Iris pigment epithelial cell (primary cell): ENCODE measurements around the gene SOX10.
"Not testable (repeated sequence)": the region's sequence is repeated elsewhere in the genome, so short reads cannot be mapped to it uniquely, and the experiment has no call there.

Source experiments
- DNase-seq: peaks from one replicate; pipeline ENCODE4 v3.0.0-alpha.2; 2011; ENCODE audit warnings: low read depth

The SOX10 gene

DNA sequence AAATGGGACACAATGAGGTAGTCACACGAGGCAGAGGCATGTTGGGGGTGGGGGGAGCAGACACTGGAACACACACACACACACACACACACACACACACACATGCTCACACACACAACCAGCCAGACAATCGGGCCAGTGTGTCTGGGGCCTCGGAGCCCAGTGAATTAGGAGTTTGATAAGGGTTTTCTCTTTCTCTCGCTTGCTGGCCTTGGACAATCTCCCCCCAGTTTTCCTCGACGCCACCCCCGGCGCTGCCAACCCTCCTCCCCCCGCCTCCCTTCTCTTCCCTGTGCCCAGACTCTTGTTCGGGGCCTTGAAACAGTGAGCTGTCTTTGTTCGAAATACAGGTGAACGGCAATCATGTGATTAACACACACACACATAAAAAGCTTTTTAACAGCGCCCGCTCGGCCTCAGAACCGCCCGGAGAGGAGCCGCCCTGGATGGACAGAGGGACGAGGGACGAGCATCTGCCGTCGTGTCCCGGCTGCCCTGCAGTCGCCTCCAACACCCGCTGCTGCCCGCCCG, 1.5 kb upstream of the SOX10 start:
- DNase-seq: no peak

DNA sequence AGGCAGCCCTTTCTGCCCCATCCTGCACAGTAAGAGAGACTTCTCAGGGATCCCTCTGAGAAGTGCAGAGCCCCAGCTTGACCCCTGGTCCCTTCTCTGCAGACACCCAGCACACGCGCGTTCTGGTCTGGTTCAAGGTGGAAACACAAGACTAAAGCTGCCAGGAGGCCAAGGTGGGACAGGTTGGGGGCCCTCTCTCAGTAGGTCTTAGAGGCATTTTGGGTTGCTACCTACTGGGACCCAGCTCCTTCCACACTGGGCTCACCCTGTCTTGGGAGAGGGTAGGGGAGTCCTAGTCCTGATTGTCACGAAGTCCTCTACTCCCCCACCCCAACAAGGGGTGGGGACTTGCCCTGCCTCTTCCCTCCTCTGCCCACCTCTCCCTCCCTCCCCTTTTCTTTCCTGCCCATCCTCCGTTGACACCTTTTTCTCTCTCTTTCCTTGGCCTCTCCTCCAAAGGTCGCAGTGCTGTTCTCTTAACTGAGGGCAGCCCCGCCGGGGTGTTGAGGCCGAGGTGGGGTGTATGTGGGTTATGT, 763 bp upstream of the SOX10 start:
- DNase-seq: no peak

DNA sequence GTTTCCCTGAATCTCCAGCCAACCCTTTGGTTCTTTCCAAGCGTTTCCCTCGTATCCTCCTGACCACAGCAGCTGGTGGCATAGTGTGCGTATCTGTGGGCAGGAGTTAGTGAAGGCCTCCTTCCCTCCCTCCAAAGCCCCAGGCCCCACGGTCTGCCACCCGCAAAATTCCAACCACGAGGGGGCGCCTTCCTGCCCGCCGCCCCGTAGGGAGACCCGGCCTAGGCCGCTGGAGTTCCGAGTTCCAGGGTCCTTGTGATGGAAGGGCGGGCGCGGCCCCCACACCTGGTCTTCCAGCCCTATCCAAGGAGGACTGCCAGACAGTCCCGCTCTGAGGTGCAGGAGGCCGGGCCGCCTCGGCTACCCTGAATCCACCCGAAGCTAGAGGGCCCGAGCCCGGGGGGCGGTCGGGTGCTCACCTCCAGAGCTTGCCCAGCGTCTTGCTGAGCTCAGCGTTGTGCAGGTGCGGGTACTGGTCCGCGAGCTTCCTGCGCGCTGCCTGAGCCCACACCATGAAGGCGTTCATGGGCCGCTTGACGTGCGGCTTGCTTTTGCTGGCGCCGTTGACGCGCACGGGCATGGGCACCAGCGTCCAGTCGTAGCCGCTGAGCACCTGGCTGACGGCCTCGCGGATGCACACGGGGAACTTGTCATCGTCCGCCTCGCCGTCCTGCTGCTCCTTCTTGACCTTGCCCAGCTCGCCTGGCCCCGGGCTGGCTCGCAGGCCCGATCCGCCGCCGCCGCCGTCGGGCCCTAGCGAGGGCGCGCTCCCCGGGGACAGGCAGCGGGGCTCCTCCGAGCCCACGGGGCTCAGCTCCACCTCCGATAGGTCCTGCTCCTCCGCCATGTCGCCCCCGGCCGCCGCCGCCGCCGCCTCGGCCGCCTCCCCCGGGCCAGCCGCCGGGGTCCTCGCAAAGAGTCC, 1.2 kb downstream of the SOX10 start:
- no peak for DNase-seq

- DNase-seq: no peak
Measured at GRCh38 chr22:37982151-37982785, 2.1 kb downstream of the SOX10 start.

- DNase-seq: no peak
Measured at GRCh38 chr22:37981282-37982011, 2.9 kb downstream of the SOX10 start.

DNA sequence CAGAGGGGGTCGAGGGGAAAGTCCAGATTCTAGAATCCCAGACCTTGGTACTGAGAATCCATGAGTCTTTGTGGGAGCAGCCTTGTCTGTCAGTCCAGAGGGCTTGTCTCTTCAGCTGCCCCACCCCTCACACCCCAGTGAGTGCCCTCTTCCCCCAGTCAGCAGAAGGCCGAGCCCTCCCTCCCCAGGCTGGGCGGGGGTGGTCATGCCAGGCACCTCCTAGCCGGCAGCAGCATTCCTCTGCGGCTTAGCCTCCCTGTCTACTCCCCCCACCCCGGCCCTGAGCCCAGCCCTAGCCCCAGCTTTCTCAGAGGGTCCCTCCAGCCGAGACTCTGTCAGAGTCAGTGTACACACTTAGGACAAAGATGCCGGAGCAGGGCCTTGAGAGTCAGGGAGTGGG, 4.6 kb downstream of the SOX10 start:
- DNase-seq: no peak

DNA sequence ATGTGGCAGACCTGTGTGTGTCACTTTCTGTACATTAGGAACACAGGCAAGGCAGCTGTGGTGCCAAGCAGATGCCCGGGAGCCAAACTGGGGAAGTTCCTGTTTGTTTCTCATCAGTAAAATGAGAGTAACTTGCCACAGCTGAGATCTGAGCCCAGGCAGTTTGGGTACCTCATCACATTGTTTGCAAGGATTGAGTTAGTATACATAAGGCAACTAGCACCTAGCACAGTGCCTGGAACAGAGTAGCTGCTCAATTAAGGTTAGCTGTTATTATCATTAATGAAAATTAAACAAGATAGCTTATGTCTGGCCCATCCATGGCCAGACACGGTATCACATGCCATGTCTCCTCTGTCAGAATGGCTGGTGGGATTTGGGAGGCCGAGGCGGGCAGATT, 7.8 kb downstream of the SOX10 start:
- no peak for DNase-seq

- DNase-seq: not testable (repeated sequence)
Measured at GRCh38 chr22:37976022-37976421, 8.3 kb downstream of the SOX10 start.

GRCh38 chr22:37975153-37975552, 9.2 kb downstream of the SOX10 start:
- DNase-seq: no peak

DNA sequence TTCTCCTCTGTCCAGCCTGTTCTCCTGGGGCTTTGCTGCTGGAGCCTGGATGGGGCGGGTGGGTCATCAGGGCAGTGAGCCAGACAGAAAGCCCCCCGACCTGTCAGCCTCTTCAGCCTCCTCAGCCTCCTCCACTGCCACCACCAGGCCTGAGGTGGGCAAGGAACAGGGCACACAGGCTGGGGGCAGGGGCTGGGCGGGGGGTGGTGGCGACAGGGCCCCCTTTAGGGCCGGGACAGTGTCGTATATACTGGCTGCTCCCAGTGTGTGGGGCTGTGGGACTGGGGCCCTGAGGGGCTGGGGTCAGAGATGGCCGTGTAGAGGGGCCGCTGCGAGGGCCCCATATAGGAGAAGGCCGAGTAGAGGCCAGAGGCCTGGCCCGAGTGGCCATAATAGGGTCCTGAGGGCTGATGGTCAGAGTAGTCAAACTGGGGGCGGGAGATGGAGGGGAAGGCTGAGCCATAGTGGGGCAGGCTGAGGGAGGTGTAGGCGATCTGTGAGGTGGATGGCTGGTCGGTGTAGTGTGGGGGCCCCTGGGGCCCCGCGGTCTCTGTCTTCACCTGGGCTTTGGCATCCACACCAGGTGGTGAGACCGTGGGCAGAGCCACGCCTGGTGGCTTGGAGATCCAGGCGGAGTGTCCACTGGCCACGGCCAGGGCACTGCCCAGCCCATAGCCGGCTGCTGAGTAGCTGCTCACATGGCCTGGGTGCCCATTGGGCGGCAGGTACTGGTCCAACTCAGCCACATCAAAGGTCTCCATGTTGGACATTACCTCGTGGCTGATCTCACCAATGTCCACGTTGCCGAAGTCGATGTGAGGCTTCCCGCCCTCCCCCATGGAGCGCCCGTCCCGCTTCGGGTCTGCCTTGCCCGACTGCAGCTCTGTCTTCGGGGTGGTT, 10.8 kb downstream of the SOX10 start:
- no peak for DNase-seq

GRCh38 chr22:37972527-37972926, 11.8 kb downstream of the SOX10 start:
- no peak for DNase-seq

- DNase-seq: no peak
Measured at GRCh38 chr22:37971475-37972434, 12.6 kb downstream of the SOX10 start.

DNA sequence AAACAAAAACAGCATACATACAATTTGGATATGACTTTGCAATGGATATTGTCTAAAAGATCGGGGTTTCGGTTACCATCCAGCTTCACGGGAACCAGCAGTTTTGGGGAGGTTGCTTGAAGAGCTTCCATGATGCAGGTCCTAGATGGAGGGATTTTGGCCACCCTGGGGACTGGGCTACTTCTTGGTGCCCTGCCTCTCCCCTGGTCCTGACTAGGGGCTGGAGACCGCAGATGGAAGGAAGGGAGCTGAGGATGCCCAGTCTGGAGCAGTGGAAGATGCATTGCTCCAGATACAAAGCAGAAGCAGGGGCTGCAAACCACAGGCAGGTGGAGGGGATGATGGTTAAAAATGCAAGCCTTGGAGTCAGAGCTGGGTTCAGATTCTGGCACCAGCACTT, 13.5 kb downstream of the SOX10 start:
- no peak for DNase-seq

DNA sequence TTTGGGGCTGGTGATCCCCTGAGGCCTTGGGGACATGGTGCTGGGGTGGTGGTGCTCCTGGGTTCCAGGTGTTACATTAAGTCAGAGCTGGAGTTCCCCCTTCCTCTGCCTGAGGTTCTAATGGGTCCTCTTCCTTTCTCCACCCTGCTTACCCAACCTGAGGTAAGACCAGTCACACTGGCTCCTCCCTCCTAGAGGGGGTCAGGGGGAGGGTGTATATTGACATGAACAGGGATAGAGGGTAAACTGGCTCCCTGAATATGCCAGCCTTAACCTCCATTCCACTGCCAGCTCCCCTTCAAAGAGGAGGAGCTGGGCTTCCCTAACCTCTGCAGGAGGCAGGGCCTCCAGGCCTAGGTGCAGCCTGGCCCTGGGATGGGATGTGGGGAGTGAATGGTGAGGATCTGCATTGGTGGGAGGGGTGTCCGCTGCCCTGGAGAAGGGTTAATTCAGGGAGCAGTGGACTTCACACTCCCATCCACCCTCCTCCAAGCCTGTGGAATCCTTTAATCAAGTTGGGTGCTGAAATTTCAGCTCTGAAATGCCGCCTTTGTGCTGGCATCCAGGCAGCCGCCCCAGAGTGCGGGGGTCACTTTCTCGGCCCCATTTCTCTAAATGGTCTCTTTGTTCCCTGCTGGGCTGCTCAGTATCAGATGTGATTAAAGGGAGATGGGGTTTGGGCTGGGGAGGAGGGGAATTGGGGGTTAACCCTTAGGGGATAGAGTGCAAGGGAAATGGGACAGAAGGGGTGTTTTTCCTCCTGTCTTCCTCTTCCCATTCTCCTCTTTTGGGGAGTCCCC, 15.7 kb downstream of the SOX10 start:
- no peak for DNase-seq

- no peak for DNase-seq
Measured at GRCh38 chr22:37967637-37968451, 16.5 kb downstream of the SOX10 start.

DNA sequence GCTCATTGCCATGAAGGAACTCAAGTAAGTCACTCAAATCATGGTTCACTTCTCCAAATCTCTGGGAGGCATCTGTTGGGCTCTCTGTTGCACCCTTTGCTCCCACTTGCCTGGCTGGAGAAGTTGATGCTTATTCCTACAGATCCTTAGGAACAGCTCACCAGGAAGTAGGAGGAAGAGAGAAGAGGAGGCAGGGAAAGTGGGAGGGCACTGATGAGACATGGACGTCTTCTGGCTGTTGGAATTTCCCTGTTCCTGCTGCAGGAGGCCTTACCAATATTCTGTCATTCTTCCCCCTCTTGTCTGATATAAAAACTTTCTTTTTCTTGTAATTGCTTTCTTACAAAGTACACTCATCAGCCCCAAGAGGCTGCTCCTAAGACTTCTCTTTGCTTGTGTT, 17.2 kb downstream of the SOX10 start:
- no peak for DNase-seq

DNA sequence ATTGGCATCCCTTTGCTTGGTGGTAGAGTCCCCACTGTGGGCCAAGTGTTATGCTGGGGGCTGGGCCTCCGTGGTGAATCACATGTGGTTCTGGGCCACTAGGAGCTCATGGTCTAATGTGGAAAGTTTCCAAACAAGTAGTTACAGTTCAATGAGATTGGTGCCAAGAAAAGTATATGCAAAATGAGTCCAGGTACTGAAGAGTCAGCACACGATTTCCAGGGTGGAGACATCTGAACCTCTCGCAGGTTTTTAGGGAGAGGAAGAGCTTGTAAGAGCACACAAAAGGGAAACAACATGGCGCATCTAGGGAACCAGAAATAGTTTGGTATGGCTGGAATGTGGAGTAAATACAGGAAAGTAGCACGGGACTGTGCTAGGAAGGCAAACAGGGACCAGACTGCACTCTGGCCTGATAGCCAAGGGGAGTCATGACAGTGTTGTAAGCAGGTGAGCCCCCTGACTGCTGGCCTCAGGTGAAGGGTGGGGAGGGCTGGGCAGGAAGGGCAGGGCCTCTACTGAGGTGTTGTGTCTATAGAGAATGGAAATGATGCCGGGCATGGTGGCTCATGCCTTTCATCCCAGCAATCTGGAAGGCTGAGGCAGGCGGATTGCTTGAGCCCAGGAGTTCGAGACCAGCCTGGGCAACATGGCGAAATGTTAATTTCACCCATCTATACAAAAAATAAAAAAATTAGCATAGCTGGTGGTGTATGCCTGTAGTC, 18.3 kb downstream of the SOX10 start:
- peak; percentile 51 for DNase-seq

DNA sequence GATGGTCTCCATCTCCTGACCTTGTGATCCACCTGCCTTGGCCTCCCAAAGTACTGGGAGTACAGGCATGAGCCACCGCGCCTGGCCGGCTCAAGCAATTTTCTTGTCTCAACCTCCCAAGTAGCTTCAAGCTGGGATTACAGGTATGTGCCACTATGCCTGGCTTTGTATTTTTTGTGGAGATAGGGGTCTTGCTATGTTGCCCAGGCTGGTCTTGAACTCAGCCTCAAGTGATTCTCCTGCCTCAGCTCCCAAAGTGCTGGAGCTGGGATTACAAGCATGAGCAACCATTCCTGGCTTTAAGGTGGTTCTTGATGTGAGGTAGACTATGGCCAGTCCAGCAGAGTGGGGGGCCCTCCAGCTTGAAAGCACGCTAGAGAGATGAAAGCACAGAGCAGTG, 23.3 kb downstream of the SOX10 start:
- DNase-seq: no peak
